GM21528 (cell line): ENCODE measurements around the gene EPB41L4A.
"Not testable (repeated sequence)": the region's sequence is repeated elsewhere in the genome, so short reads cannot be mapped to it uniquely, and the experiment has no call there.

Experiments
- ATAC-seq: cut with Tn5 transposase; IDR thresholded peaks from one replicate; pipeline ENCODE4 v1.9.1; 2021; ENCODE audit warnings: mild to moderate bottlenecking, moderate library complexity; ENCODE audit not compliant: unreplicated experiment, low FRiP score

EPB41L4A gene

GRCh38 chr5:112222997-112223396 lies 196.1 kb downstream of the EPB41L4A start:
- ATAC-seq: not testable (repeated sequence)

GRCh38 chr5:112221128-112221527 lies 197.9 kb downstream of the EPB41L4A start:
- no peak for ATAC-seq

- ATAC-seq: no peak
Measured at GRCh38 chr5:112219000-112219399, 200.1 kb downstream of the EPB41L4A start.

GRCh38 chr5:112217843-112218579 lies 201.1 kb downstream of the EPB41L4A start:
- ATAC-seq: no peak

GRCh38 chr5:112216140-112216539 lies 202.9 kb downstream of the EPB41L4A start:
- no peak for ATAC-seq

GRCh38 chr5:112210430-112211005 lies 208.6 kb downstream of the EPB41L4A start:
- ATAC-seq: no peak

- ATAC-seq: no peak
Measured at GRCh38 chr5:112208699-112209615, 210.1 kb downstream of the EPB41L4A start.

- not testable (repeated sequence) for ATAC-seq
Measured at GRCh38 chr5:112208195-112208594, 210.9 kb downstream of the EPB41L4A start.

GRCh38 chr5:112205846-112206245 lies 213.2 kb downstream of the EPB41L4A start:
- no peak for ATAC-seq

- ATAC-seq: no peak
Measured at GRCh38 chr5:112203229-112203628, 215.8 kb downstream of the EPB41L4A start.

GRCh38 chr5:112202694-112203093 lies 216.4 kb downstream of the EPB41L4A start:
- no peak for ATAC-seq

GRCh38 chr5:112201141-112201540 lies 217.9 kb downstream of the EPB41L4A start:
- ATAC-seq: no peak

- no peak for ATAC-seq
Measured at GRCh38 chr5:112200131-112200530, 218.9 kb downstream of the EPB41L4A start.

- no peak for ATAC-seq
Measured at GRCh38 chr5:112196584-112196983, 222.5 kb downstream of the EPB41L4A start.

- no peak for ATAC-seq
Measured at GRCh38 chr5:112195924-112196323, 223.2 kb downstream of the EPB41L4A start.

- no peak for ATAC-seq
Measured at GRCh38 chr5:112192866-112193265, 226.2 kb downstream of the EPB41L4A start.

- ATAC-seq: no peak
Measured at GRCh38 chr5:112192072-112192471, 227.0 kb downstream of the EPB41L4A start.

- ATAC-seq: no peak
Measured at GRCh38 chr5:112189391-112189790, 229.7 kb downstream of the EPB41L4A start.

- no peak for ATAC-seq
Measured at GRCh38 chr5:112186401-112186990, 232.6 kb downstream of the EPB41L4A start.

GRCh38 chr5:112183874-112184273 lies 235.2 kb downstream of the EPB41L4A start:
- no peak for ATAC-seq
